NCI-H2196 treated with DMSO at 0.1 percent for 48 hours (cell line): ENCODE results near the gene CAVIN3.
"Not testable (repeated sequence)": the region's sequence is repeated elsewhere in the genome, so short reads cannot be mapped to it uniquely, and the experiment has no call there.

Experiments used
- DNase-seq: peaks from one replicate; lab custom pipeline; 2025; ENCODE audit not compliant: unreplicated experiment; lab: John Stamatoyannopoulos, UW

Gene CAVIN3

DNA sequence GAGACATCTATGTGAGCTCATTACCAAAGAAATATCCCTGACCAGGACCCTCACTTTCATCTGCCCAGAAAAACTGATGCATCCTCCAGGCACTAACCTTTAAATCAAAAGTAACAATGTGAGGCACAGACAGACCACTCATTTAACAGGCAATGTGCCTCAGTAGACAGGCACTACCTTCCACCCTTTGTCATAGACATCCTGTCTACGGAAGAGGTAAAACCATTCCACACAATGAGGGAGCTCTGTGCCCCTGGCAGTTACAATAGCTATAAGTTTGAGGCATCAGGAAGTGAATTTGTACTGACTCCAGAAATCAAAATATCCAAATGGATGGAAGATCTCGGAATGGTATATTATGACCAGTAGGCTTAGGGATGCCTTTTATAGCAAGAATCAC, 6.7 kb upstream of the CAVIN3 start:
- DNase-seq: no peak

GRCh38 chr11:6326303-6326702, 6.0 kb upstream of the CAVIN3 start:
- DNase-seq: no peak

DNA sequence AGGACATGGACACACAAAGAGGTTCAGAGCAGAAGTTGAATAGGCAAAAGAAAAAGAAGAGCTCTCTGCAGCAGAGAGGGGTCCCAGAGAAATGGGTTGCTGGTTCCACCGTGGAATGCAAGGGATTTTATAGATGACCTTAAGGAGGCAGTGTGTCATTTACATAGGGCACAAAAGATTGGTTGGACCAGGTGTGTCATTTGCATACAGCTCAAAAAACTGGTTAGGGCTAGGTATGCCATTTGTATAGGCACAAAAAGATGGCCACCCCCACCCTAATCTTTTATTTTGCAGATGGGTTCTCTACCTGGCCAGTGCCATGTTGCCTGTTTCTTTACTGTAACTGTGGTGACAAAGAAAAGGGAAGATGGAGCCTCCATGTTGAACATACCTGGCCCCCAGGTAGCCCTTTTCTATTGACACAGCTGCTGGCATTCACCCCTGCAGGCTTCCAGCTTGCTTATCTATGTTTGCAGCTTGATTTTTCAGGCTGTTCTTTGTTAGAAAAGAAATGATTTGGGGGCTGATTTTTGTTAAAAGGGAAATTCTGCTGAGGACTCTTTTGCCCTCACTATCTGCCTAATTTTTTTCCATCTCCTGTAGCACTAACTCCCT, 3.1 kb upstream of the CAVIN3 start:
- no peak for DNase-seq

- DNase-seq: no peak
Observed at GRCh38 chr11:6321961-6322362, 1.7 kb upstream of the CAVIN3 start.

GRCh38 chr11:6321356-6321755, 1.1 kb upstream of the CAVIN3 start:
- no peak for DNase-seq

DNA sequence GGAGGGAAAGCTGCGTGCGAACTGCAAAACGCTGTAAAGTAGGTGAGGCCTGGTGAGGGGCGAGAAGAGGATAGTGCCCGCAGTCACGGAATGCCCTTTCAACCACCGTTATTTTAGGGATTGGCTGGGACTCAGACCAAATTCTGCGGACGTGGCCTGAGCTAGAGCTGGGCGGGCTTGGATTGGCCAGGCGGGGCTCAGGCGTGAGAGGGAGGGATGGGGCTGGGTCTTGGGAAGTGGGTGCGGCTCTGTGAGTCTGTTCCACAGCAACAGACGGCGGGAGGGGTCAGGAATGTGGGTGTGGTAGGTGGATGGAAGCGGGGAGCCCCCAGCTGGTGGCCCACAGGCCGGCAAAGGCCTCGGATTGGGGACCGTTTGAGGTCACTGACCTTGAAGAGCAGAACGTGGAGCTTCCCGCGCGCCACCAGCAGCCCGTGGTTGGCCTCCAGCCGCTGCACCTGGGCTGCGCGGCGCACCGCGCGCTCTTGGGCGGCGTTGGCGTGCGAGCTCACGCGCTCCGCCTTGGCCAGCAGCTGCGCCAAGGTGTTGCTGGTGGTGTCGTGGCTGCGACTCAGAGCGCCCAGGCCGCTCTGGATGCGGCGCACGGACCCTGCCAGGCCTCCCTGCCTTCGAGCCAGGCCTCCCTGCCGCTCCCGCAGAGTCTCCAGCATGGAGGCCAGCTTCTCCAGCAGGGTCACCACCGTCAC, 444 bp downstream of the CAVIN3 start:
- no peak for DNase-seq

DNA sequence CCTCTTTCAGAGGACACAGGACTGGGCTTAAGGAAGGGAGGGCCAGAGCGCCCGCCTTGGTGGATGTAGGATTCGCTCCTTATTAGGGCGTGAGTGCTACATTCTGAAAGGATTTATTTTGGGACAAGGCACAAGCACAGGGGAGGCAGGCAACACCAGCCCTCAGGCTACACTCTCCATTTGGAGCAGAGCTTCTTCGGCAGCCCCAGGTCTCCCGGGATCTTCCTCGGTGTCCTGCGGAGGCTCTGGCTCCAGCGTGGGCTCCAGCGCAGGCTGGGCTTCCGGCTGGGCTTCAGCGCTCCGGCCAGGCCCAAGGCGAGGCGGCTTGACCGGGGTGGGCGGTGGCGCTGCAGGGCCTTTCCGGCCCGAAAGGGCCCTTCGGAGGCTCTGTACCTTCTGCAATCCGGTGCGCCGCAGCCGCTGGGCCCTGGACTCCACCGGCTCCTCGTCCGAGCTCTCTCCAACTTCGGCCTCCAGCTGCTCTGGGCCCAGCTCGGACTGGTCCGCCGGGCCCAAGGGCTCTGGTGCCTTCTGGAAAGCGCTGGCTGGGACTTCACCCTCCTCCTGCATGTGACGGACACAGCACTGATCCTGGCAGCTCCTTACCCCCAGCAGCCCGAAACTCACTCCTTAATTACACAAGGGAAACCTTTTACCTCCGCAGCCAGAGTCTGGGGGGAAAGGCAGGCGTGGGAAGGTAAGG, 1.1 kb downstream of the CAVIN3 start:
- no peak for DNase-seq

DNA sequence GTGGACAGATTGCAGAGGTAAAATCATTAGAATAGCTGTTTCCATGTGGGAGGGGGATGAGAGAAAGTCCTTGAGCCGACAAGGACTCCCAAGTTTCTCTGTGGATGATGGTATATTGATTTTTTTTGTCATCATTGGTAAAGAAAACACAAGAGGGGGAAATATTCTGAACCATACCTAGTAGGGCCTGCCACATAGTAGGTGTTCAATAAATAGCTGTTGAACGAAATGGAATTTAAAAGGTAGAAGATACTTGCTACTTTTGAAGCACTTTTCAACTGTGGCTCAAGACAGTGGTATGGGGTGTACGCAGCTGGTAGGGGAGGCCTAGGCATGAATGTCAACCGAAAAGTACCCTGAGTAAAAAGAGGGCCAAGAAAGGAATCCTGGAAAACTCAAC, 2.1 kb downstream of the CAVIN3 start:
- DNase-seq: no peak

GRCh38 chr11:6315811-6316425, 4.4 kb downstream of the CAVIN3 start:
- DNase-seq: peak; percentile 14

DNA sequence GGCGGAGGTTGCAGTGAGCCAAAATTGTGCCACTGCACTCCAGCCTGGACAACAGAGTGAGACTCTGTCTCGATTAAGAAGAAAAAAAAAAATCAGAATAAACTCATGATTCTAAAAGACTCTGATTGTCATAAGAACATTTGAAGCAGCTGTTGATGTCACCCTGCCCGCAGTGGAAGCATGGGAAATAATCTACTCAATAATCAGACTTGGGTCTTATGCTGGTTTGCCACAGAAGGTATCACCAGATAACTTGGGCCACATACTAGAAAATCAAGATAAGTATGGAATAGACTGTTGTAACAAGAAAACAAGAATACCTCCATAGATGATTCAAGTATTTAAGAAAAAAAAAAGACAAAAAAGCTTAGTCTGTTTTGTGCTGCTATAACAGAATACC, 8.2 kb downstream of the CAVIN3 start:
- DNase-seq: no peak

DNA sequence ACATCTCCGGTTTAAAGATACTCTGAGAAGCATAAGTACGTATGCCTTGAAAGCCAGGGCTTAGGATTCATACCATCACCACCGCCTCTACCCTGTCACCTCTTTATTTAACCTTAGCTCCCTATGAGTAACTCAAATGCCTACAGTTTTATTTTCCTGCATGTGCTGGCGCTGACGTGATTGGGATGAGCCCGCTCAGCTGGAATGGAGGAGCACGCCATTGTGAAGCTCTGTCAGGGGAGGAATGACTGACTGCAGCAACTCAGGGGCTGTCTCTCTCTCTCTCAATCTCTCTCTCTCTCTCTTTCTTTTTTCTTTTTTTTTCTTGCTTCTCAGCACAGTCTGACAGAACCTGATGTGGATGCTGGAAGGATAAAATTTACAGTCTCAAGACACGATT, 12.4 kb downstream of the CAVIN3 start:
- DNase-seq: no peak

- no peak for DNase-seq
Observed at GRCh38 chr11:6305297-6305696, 15.0 kb downstream of the CAVIN3 start.

- DNase-seq: no peak
Observed at GRCh38 chr11:6303661-6304060, 16.6 kb downstream of the CAVIN3 start.

- DNase-seq: no peak
Observed at GRCh38 chr11:6301096-6301495, 19.2 kb downstream of the CAVIN3 start.

DNA sequence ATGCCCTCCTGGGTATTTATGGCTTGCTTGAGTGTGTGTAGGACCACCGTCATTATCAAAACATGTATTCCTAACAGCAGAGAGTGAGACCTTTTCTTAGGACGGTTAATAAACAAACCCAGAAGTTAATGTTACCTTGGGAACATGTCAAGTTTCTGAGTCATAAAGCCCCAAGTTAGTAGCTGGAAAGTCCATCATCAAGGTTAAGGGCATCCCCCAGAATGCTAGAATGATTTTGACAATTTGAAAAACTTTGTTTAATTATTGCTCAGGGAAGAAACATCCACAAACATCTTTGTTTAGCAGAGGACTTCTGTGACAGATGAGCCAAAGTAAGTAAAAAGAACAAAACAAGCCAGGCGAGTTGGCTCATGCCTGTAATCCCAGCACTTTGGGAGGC, 20.0 kb downstream of the CAVIN3 start:
- DNase-seq: no peak

DNA sequence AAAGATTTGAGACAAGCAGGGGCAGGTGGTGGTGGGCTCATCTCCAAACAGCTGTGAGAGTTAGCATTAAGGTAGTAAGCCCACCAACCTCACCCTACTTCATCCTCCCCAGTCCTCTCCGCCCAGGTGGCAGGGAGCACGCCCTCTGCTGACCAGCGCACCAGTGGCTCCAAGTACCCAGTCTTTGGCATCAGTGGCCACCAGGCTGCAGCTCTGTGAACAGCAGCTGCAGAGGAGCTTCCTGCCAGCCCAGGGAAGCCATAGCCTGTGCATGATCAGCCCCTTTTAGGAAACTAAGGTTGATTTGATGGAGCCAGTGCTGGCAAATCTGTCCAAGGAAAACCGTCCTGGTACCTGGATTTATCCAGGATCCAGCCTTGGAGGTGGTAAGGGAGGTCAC, 21.7 kb downstream of the CAVIN3 start:
- peak; percentile 13 for DNase-seq

GRCh38 chr11:6297831-6298230, 22.5 kb downstream of the CAVIN3 start:
- no peak for DNase-seq

DNA sequence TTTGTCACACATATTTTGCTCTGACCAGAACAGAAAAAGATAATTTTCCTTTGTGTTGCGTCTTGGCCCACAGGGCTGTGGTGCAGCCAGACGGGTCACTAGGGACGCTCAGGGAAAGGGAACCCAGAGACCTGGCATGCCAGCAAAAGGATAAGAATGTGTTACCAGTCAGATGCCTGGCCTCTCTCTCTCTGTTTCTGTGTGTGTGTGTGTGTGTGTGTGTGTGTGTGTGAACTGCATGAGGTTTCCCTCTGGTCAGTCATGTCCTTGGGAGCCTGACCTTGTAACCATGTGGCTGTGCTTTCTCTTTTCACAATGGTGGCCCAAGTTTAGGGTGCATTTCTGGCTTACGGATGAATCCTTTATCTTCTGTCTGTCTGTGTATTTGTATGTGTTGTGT, 35.3 kb downstream of the CAVIN3 start:
- no peak for DNase-seq

DNA sequence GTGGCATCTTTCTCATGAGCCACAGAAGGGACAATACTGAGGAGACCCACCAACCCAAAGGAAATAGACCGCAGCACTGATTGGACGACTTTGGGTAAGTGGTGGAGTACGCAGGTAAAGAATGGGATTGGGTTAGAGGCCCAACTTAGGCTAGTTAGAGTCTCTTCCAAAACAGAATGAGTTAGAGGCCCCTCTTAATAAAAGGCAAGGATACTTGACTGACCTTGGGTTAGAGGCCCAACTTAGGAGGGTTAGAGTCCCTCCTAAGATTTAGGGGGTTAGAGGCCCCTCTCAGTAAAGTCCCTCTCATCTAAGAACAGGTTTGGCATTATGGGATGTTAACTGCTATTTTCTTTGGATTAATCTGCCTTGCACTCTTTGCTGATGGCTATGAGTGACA, 36.1 kb downstream of the CAVIN3 start:
- no peak for DNase-seq

GRCh38 chr11:6283453-6284023, 36.8 kb downstream of the CAVIN3 start:
- DNase-seq: no peak

DNA sequence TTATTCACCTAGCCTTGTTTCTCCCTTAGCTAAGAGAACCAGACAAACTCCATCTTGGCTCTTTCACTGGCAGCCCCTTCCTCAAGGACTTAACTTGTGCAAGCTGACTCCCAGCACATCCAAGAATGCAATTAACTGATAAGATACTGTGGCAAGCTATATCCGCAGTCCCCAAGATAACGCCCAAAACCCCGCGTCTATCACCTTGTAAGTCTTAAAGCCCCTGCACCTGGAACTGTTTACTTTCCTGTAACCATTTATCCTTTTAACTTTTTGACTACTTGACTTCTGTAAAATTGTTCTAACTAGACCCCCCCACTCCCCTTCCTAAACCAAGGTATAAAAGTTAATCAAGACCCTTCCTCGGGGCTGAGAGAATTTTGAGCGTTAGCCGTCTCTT, 39.5 kb downstream of the CAVIN3 start:
- not testable (repeated sequence) for DNase-seq

- no peak for DNase-seq
Observed at GRCh38 chr11:6273188-6273587, 47.1 kb downstream of the CAVIN3 start.
